BJ (cell line): ENCODE results near the gene GTSE1. TPM values are rescaled to one million over a fixed set of nuclear protein-coding genes. Genes with fewer than 3 reads are reported as not detected.

Experiments used
- CTCF ChIA-PET: fragments of 350-600 bp; formaldehyde crosslinking; extraction: SDS; loops from one replicate; lab custom pipeline; 2021; ENCODE audit warnings: antibody characterized with exemption, inconsistent platforms; lab: Yijun Ruan, JAX
- POLR2A ChIA-PET: fragments of 300-600 bp; sonication (Branson Sonifier 250); formaldehyde crosslinking; extraction: SDS; loops from one replicate; lab custom pipeline; 2021; ENCODE audit warnings: antibody characterized with exemption; lab: Charles Lee
- DNase-seq: peaks from one replicate; pipeline ENCODE4 v3.0.0-alpha.2; 2011; ENCODE audit warnings: low read depth
- H3K27me3 ChIP-seq: 2 replicates; pipeline ENCODE4 v1.6.0; 2011; ENCODE audit warnings: low read length; ENCODE audit not compliant: control insufficient read depth, insufficient read depth
- H3K36me3 ChIP-seq: 2 replicates; pipeline ENCODE4 v1.5.1; 2011; ENCODE audit warnings: low read length; ENCODE audit not compliant: control insufficient read depth, insufficient read depth
- H3K4me3 ChIP-seq: 2 replicates; pipeline ENCODE4 v1.5.1; 2011; ENCODE audit warnings: low read depth, mild to moderate bottlenecking, control low read depth, low read length
- polyA plus RNA-seq: library from polyadenylated mRNA; depleted of rRNA; stranded (reverse); fragments of >200 nt; gene quantifications from 2 replicates; pipeline ENCODE4 v1.2.3, GENCODE V29; 2011
- TF ChIP-seq, protein P1 (sequence below): IDR thresholded peaks from 2 replicates; pipeline ENCODE4 v1.5.1; 2011; ENCODE audit warnings: low read depth, mild to moderate bottlenecking, control low read depth, inconsistent platforms, low read length, moderate library complexity; ENCODE audit not compliant: insufficient read depth

GTSE1 gene
- polyA plus RNA-seq, 1 experiment: 12.2 TPM

DNA sequence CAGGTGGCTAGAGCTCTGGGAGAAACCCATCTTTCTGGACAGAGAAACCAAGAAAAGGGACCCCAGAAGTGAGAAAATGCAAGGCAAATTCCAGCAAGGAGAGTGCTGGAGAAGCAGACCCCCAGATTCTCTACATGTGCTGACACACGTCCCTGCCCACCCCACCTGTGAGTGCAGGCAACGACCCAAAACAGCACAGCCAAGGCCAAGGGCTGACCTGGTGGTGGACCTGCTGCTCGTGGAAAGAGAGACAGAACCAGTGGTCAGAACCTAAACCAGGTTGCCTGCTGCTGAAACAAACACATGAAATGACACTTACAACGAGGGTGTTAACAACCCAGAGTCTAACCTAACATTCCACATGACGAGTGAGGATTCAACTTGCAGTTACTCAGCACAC, 63.4 kb downstream of the GTSE1 start:
- H3K36me3 ChIP-seq: peaks cover 20% of the 10 kb centered on the region
- CTCF ChIA-PET: interaction anchor here (2.3 kb wide), 2 partner anchors 8 to 182 kb away, joined by 9 to 15 read pairs; no protein-coding TSS in a partner anchor

DNA sequence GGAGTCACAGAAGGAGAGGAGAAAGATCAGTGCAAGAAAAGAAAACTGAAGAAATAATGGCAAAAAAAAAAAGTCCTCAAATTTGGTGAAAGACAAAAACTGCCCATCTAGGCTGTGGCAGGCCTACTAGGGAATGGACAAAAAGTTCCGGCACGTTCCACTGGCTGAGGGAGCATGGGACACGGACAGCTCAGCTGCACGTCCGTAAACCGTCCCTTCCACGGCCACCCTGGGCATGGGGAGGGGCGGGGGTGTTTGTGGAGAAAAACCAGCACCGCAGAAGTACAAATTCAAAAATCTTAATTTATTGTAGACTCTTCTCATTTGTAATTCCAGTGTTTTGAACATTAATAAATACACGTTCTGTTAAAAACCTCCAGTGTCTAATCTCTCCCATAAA, 64.2 kb downstream of the GTSE1 start:
- TF ChIP-seq, protein P1, sequence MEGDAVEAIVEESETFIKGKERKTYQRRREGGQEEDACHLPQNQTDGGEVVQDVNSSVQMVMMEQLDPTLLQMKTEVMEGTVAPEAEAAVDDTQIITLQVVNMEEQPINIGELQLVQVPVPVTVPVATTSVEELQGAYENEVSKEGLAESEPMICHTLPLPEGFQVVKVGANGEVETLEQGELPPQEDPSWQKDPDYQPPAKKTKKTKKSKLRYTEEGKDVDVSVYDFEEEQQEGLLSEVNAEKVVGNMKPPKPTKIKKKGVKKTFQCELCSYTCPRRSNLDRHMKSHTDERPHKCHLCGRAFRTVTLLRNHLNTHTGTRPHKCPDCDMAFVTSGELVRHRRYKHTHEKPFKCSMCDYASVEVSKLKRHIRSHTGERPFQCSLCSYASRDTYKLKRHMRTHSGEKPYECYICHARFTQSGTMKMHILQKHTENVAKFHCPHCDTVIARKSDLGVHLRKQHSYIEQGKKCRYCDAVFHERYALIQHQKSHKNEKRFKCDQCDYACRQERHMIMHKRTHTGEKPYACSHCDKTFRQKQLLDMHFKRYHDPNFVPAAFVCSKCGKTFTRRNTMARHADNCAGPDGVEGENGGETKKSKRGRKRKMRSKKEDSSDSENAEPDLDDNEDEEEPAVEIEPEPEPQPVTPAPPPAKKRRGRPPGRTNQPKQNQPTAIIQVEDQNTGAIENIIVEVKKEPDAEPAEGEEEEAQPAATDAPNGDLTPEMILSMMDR: no peak
- H3K27me3 ChIP-seq: no peaks in the 10 kb centered on the region
- H3K36me3 ChIP-seq: peaks cover 16% of the 10 kb centered on the region
- DNase-seq: no peak
- ChIA-PET CTCF (no interaction called here), POLR2A (no interaction called here)
- H3K4me3 ChIP-seq: no peak overlapping the region

More for the DNA sequence above, 63.4 kb downstream of the GTSE1 start:
- Histone ChIP-seq H3K27me3 (no peaks in the 10 kb centered on the region), H3K4me3 (no peak overlapping the region)
- POLR2A ChIA-PET: no interaction called here
- TF ChIP-seq, protein P1: no peak
- DNase-seq: no peak

DNA sequence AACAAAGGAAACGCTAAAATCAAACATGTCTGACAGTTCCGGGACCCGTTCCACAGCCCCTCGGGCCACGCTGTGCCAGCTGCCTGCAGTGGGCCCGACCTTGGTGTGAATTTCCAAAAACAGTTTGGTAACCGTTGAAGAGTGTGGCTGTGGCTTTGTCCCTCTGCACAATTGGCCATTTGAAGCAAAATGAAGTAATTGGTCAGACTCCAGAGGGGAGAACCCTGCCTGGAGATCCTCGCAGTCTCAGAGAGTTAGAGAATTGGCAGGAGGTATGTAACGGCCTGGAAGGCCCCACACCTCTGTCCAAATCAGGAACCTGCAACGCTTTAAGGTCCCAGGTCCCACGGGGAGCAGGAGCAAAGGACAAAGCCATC, 65.1 kb downstream of the GTSE1 start:
- no peak for DNase-seq
- TF ChIP-seq, protein P1: no peak
- Histone ChIP-seq H3K36me3 (peaks cover 8% of the 10 kb centered on the region), H3K27me3 (no peaks in the 10 kb centered on the region), H3K4me3 (no peak overlapping the region)
- POLR2A ChIA-PET: no interaction called here
- CTCF ChIA-PET: no interaction called here

DNA sequence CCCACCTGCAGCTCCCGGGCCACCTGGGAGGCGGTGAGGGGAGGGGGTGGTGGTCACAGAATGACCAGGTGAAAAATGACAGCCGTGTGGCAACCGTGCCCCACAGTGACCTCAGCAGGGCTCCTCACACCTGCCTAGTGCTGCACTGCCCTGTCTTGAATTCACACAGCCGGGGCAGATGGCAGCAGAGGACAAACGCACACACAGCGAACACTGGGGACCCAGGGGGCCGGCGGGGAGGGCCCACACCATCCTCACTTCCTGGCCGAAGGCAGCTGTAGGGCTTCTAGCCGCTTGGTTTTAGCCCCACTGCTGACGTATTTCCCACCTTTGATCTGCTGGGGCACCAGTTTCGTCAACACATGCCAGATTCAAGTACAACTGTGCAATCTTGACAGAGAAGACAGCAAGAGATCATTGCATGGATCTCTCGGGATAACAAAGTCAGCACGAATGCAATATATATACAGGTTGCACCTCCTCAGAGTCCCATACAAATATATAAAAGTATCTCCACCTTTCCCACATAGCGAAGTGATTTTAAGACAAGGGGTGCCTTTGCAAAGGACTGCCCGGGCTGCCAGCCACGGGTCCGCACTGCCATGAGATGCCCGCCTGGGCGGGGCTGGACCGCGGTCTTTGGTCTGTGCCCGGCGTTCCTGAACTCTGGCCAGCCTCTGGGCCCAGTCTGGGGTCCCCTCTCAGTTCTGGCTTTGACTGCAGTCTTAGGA, 65.7 kb downstream of the GTSE1 start:
- TF ChIP-seq, protein P1: no peak
- Histone ChIP-seq H3K27me3 (no peaks in the 10 kb centered on the region), H3K4me3 (no peak overlapping the region), H3K36me3 (peaks cover 2% of the 10 kb centered on the region)
- CTCF ChIA-PET: no interaction called here
- POLR2A ChIA-PET: no interaction called here
- DNase-seq: no peak

DNA sequence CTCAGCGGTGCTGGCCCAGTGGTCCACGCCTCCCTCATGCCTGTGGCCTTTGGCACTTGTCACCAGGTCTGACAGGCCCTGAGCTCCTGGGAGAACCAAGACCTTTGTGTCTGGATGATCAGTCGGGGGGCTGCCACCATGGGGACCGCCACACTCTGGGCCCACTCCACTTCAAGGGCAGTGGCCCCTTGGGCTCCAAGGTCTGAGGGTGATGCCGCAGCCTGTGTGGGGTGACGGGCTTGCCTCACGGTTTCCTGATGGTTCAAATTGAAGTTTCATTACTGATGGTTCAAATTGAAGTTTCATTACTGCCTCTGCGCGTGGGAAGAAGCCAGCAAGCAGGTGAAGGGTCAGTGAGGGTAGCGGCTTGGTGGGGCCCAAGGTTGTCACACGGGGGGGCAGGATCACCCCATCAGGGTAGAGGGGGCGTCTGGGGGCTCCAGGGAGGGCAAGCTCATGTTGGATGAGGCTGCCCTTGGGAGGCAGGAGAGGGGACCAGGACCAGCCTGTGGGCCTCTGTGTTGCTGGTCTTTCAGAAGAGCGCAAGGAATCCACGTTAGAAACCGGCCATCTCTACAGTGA, 66.4 kb downstream of the GTSE1 start:
- Histone ChIP-seq H3K27me3 (no peaks in the 10 kb centered on the region), H3K4me3 (no peak overlapping the region), H3K36me3 (peaks cover 1% of the 10 kb centered on the region)
- TF ChIP-seq, protein P1: no peak
- no peak for DNase-seq
- ChIA-PET POLR2A (no interaction called here), CTCF (interaction anchor here (2.8 kb wide), 1 partner anchor 179 kb away, joined by 13 read pairs; no protein-coding TSS in a partner anchor)
